ENCODE measurements around the gene AUTS2. TPM values are rescaled to one million over a fixed set of nuclear protein-coding genes. Genes with fewer than 3 reads are reported as not detected.

The AUTS2 gene
- polyA plus RNA-seq, 3 donors, result 0.08 to 0.35 TPM; not detected in 1

- Histone ChIP-seq H2AFZ (ENCODE audit: insufficient read depth, low read depth, low read length, poor library complexity, severe bottlenecking) (no peak overlapping the region), H3K4me1 (ENCODE audit: control insufficient read depth in 1 of 2, insufficient read depth in 2 of 2, low read length in 2 of 2) (no peaks in the 10 kb centered on the region), H3K27me3 (ENCODE audit: control insufficient read depth in 2 of 2, insufficient read depth in 2 of 2, low read length in 2 of 2) (no peaks in the 10 kb centered on the region), H3K9me3 (replicated peaks in 1 of 2; ENCODE audit: control insufficient read depth in 1 of 2, insufficient read depth in 1 of 2, low read length in 2 of 2) (no peaks in the 10 kb centered on the region), H3K27ac (ENCODE audit: low read depth in 1 of 2, low read length in 2 of 2) (no peak overlapping the region), H3K36me3 (replicated peaks in 1 of 2; ENCODE audit: control insufficient read depth in 1 of 2, insufficient read depth in 2 of 2, low read length in 2 of 2) (no peaks in the 10 kb centered on the region), H4K20me1 (ENCODE audit: insufficient read depth, low read length) (no peaks in the 10 kb centered on the region), H3K79me2 (ENCODE audit: insufficient read depth, low read length) (no peaks in the 10 kb centered on the region), H3K4me2 (replicated peaks; ENCODE audit: extremely low read depth, low read length, poor library complexity, severe bottlenecking) (no peak overlapping the region), H3K4me3 (replicated peaks in 1 of 3; ENCODE audit: low read depth in 2 of 3, low read length in 3 of 3) (no peak overlapping the region), H3K9ac (ENCODE audit: insufficient read depth, low read length, poor library complexity, severe bottlenecking) (no peak overlapping the region)
- Mint-ChIP-seq H3K27ac (no peak overlapping the region), H3K36me3 (no peaks in the 10 kb centered on the region), H3K27me3 (ENCODE audit: low read depth in 3 of 3) (peaks cover 0 to 3% (median 2%) of the 10 kb centered on the region in 3 donors), H3K9me3 (peaks cover 0 to 5% (median 2%) of the 10 kb centered on the region in 7 donors), H3K4me1 (peaks cover 13% of the 10 kb centered on the region), H3K4me3 (no peak overlapping the region)
- WGBS (ENCODE audit: insufficient coverage), result 100% methylated on average over 1 of the region's 2 CpGs
- DNase-seq, result no peak
- intact Hi-C loops (cut with micrococcal nuclease), result no loop called here
- no peak for TF ChIP-seq CTCF (IDR thresholded peaks at IDR 0.05)
Measured at GRCh38 chr7:70352906-70353305, 754.6 kb downstream of the AUTS2 start.

- Mint-ChIP-seq H3K9me3 (peaks cover 0 to 7% (median 2%) of the 10 kb centered on the region in 7 donors), H3K36me3 (no peaks in the 10 kb centered on the region), H3K27ac (no peak overlapping the region), H3K27me3 (ENCODE audit: low read depth in 3 of 3) (peaks cover 0 to 3% (median 2%) of the 10 kb centered on the region in 3 donors), H3K4me3 (no peak overlapping the region), H3K4me1 (peaks cover 13% of the 10 kb centered on the region)
- Histone ChIP-seq H4K20me1 (ENCODE audit: insufficient read depth, low read length) (no peaks in the 10 kb centered on the region), H3K36me3 (replicated peaks in 1 of 2; ENCODE audit: control insufficient read depth in 1 of 2, insufficient read depth in 2 of 2, low read length in 2 of 2) (no peaks in the 10 kb centered on the region), H3K9ac (ENCODE audit: insufficient read depth, low read length, poor library complexity, severe bottlenecking) (no peak overlapping the region), H3K4me1 (ENCODE audit: control insufficient read depth in 1 of 2, insufficient read depth in 2 of 2, low read length in 2 of 2) (no peaks in the 10 kb centered on the region), H3K9me3 (replicated peaks in 1 of 2; ENCODE audit: control insufficient read depth in 1 of 2, insufficient read depth in 1 of 2, low read length in 2 of 2) (no peaks in the 10 kb centered on the region), H3K4me2 (replicated peaks; ENCODE audit: extremely low read depth, low read length, poor library complexity, severe bottlenecking) (no peak overlapping the region), H3K79me2 (ENCODE audit: insufficient read depth, low read length) (no peaks in the 10 kb centered on the region), H2AFZ (ENCODE audit: insufficient read depth, low read depth, low read length, poor library complexity, severe bottlenecking) (no peak overlapping the region), H3K27ac (ENCODE audit: low read depth in 1 of 2, low read length in 2 of 2) (no peak overlapping the region), H3K27me3 (ENCODE audit: control insufficient read depth in 2 of 2, insufficient read depth in 2 of 2, low read length in 2 of 2) (no peaks in the 10 kb centered on the region), H3K4me3 (replicated peaks in 1 of 3; ENCODE audit: low read depth in 2 of 3, low read length in 3 of 3) (no peak overlapping the region)
- no peak for TF ChIP-seq CTCF (IDR thresholded peaks at IDR 0.05)
- WGBS (ENCODE audit: insufficient coverage), result no CpG with 5 or more reads among the region's 2 CpGs
- DNase-seq, result no peak
- intact Hi-C loops (cut with micrococcal nuclease), result no loop called here
Measured at GRCh38 chr7:70353330-70353945, 755.2 kb downstream of the AUTS2 start.

Measured in CD14-positive monocyte (primary cell).